Mesothelial cell of epicardium (in vitro differentiated cells): ENCODE measurements around the gene CDC34. TPM values are rescaled to one million over a fixed set of nuclear protein-coding genes. Genes with fewer than 3 reads are reported as not detected.

Experiments
- DNase-seq, 2 experiments: peaks; one replicate each; pipeline ENCODE4 v3.0.0; 2021; ENCODE audit warnings: low spot score in 2 of 2; ENCODE audit not compliant: unreplicated experiment in 2 of 2
- H3K27ac Mint-ChIP-seq: 2 replicates; pipeline ENCODE4 v1.8.0; 2021; ENCODE audit warnings: mixed read lengths
- H3K27me3 Mint-ChIP-seq: 2 replicates; pipeline ENCODE4 v1.8.0; 2021; ENCODE audit warnings: low read depth, mixed read lengths
- H3K36me3 Mint-ChIP-seq: 2 replicates; pipeline ENCODE4 v1.8.0; 2021; ENCODE audit warnings: mixed read lengths
- H3K4me1 Mint-ChIP-seq: 2 replicates; pipeline ENCODE4 v1.8.0; 2021; ENCODE audit warnings: mixed read lengths
- H3K4me3 Mint-ChIP-seq: 2 replicates; pipeline ENCODE4 v1.8.0; 2021; ENCODE audit warnings: mild to moderate bottlenecking, moderate library complexity, mixed read lengths
- H3K9me3 Mint-ChIP-seq: 2 replicates; pipeline ENCODE4 v1.8.0; 2021; ENCODE audit warnings: mixed read lengths
- total RNA-seq: library from RNA; stranded (reverse); gene quantifications from 3 replicates; pipeline ENCODE4 v1.2.1, GENCODE V29; 2021
- TF ChIP-seq, protein P1 (sequence below): fragments of 200-600 bp; sonication (generic); IDR thresholded peaks from one replicate; pipeline ENCODE4 v1.5.0; 2021; ENCODE audit warnings: antibody characterized with exemption; ENCODE audit not compliant: unreplicated experiment

Gene CDC34
- total RNA-seq, 1 donor from 2014 or later = 106 TPM

DNA sequence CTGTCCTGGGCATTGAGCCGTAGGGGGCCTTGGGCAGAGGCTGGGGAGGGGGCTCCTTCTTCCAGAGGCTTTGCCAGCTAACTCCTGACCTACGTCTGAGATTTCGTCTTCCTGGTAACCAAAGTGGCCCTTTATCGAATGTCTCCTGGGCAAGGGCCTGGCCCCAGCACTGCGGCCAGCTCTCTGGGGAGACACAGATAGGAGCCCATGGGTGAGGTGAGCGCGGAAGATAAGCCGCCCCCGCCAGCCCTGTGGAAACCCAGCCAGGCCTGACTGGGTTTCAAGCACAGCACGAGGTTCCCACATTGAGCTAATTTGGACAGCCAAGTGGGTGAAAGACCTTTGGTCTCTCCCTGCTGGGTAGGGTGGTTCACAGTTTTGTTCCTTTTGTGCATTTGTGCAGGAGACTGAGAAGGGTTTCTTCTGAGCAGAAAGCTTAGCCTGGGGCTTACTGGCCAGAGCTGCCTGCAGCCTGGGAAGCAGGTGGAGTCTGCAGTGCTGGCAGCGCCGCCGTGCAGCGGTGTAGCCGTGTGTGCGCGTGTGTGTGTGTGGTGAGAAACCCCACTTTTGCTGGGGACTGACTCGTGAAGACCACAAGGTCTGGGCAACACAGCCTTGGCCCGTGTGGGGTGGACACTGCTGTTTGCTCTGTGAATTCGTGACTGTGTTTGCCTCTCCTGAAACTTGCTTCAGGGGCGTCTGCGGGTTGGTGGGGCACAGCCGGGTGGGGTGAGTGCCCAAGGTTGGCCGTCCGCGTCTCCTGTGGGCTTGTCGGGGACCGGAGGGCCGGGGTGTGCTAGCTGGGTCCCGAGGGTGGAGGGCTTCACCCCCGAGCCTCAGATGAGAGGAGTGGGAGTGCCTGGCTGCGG, 43.3 kb downstream of the CDC34 start:
- peaks cover under 1% of the 10 kb centered on the region for H3K36me3 Mint-ChIP-seq
- peak overlapping the region; percentile 86 for H3K27ac Mint-ChIP-seq
- H3K4me1 Mint-ChIP-seq = peaks cover 34% of the 10 kb centered on the region
- TF ChIP-seq, protein P1, sequence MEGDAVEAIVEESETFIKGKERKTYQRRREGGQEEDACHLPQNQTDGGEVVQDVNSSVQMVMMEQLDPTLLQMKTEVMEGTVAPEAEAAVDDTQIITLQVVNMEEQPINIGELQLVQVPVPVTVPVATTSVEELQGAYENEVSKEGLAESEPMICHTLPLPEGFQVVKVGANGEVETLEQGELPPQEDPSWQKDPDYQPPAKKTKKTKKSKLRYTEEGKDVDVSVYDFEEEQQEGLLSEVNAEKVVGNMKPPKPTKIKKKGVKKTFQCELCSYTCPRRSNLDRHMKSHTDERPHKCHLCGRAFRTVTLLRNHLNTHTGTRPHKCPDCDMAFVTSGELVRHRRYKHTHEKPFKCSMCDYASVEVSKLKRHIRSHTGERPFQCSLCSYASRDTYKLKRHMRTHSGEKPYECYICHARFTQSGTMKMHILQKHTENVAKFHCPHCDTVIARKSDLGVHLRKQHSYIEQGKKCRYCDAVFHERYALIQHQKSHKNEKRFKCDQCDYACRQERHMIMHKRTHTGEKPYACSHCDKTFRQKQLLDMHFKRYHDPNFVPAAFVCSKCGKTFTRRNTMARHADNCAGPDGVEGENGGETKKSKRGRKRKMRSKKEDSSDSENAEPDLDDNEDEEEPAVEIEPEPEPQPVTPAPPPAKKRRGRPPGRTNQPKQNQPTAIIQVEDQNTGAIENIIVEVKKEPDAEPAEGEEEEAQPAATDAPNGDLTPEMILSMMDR = no peak
- DNase-seq = peak in 1 of 2 experiments; percentile 18
- no peaks in the 10 kb centered on the region for H3K9me3 Mint-ChIP-seq
- no peaks in the 10 kb centered on the region for H3K27me3 Mint-ChIP-seq
- H3K4me3 Mint-ChIP-seq = peak overlapping the region; percentile 85

DNA sequence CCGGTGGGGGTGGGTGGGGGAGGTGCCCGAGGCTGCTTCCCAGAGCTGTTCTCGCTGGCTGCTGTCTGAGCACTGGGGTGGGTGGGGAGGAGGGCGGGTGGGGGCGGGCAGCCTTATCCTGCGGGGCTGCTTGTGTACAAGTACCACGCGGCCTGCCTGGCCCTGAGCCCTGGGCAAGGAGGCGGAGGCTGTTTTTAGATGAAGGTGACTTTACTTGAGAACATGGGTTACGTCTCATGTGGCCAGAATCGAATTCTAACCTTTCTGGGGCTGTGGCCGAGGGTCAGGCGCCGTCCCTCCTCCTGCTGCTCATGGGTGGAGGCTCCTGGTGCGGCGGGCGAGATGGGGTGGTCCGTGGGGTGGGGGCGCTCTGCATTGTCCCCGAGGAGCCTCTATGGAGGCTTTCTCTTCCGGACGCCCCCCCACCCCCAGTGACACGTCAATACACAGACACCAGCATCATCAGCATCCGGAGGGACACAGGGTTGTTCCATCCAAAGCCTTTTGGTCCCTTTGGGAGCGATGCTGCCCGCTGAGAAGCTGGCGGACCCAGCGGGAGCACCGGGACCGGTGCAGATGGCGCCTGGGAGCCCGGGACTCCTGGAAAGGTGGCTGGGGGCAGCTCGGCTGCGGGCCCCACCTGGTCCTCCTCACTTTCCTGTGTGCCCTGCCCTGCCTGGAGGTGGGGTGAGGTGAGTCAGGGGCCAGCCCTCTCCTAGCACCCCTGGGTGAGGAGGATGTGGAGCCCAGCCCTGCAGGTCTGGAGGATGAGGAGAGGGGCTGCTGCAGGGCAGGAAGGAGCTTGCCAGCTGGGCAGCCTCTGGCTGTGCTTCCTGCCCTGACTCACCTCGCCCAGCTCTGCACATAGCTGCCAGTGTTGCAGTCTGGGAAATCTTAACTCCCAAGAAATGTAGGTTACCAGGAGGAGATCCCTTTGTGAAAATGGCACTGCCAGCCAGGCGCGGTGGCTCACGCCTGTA, 44.3 kb downstream of the CDC34 start:
- TF ChIP-seq, protein P1 = no peak
- Mint-ChIP-seq H3K36me3 (no peaks in the 10 kb centered on the region), H3K27ac (no peak overlapping the region), H3K4me1 (peaks cover 33% of the 10 kb centered on the region), H3K9me3 (no peaks in the 10 kb centered on the region), H3K27me3 (no peaks in the 10 kb centered on the region), H3K4me3 (peak overlapping the region; percentile 15)
- no peak for DNase-seq

DNA sequence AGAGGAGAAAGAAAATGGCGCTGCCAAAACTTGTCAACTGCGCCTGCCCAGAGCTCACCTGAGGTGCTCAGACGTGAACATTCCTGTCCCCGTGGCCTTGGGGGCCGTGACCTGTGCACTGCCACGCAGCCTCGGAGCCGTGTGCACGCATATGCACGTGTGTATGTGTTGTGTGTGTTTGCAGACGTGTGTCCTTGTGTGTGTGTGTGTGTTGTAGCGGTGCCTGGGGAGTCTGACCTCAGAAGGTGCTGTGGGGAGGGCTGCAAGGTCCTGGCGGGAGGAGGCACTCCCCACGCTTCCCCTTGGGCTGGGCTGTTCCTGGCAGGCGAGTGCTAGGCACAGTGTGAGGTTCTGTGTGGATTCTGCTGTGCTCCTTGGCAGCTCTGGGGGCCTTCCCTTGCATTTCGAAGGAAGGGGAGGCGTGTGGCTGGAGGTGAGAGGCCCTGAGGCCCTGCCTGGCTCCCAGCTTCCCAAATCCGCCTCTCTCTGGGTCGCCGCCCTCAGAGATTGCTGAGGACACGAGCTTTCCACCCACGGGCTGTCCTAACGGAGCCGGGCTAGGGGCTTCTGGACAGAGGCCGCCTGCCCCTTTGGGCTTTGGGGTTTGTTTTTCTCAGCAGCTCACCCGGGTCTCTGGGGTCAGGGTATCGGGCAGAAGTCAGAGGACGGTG, 45.3 kb downstream of the CDC34 start:
- no peak overlapping the region for H3K27ac Mint-ChIP-seq
- no peak overlapping the region for H3K4me3 Mint-ChIP-seq

GRCh38 chr19:577439-578392, 46.2 kb downstream of the CDC34 start:
- DNase-seq = no peak
- Mint-ChIP-seq H3K4me3 (no peak overlapping the region), H3K36me3 (no peaks in the 10 kb centered on the region), H3K27me3 (no peaks in the 10 kb centered on the region), H3K9me3 (no peaks in the 10 kb centered on the region), H3K27ac (no peak overlapping the region), H3K4me1 (peaks cover 23% of the 10 kb centered on the region)
- TF ChIP-seq, protein P1 = no peak

More for the DNA sequence above, 45.3 kb downstream of the CDC34 start:
- Mint-ChIP-seq H3K4me1 (peaks cover 25% of the 10 kb centered on the region), H3K27me3 (no peaks in the 10 kb centered on the region), H3K9me3 (no peaks in the 10 kb centered on the region), H3K36me3 (no peaks in the 10 kb centered on the region)
- DNase-seq = no peak
- TF ChIP-seq, protein P1 = no peak
